ENCODE measurements around the gene HMCES.

GRCh38 chr3:129280183-129280582 lies 1.5 kb downstream of the HMCES start:
- TF ChIP-seq ZNF70 (CRISPR knock-in tag; IDR thresholded peaks at IDR 0.05) (no peak), SNAI2 (CRISPR knock-in tag; IDR thresholded peaks at IDR 0.05) (no peak), CREB5 (CRISPR knock-in tag; IDR thresholded peaks at IDR 0.05; ENCODE audit: low read depth) (no peak), ZFP3 (CRISPR knock-in tag; IDR thresholded peaks at IDR 0.05) (no peak), PATZ1 (CRISPR knock-in tag; IDR thresholded peaks at IDR 0.05; ENCODE audit: borderline replicate concordance) (no peak), ZFP30 (CRISPR knock-in tag; IDR thresholded peaks at IDR 0.05) (no peak), ZNF565 (CRISPR knock-in tag; conservative IDR thresholded peaks at IDR 0.05; ENCODE audit: low read depth) (no peak), RARB (CRISPR knock-in tag; IDR thresholded peaks at IDR 0.05) (no peak), ISL1 (CRISPR knock-in tag; IDR thresholded peaks at IDR 0.05) (no peak)

All from SK-N-SH treated with all-trans-retinoic acid at 6 μM for 48 hours (cell line).